Measurements from ENCODE around the gene SMKR1. TPM values are rescaled to one million over a fixed set of nuclear protein-coding genes. Genes with fewer than 3 reads are reported as not detected.

Gene SMKR1
- polyA plus RNA-seq, 2 of the 4 experiments (the other 2 are of a cell fraction) = 12.2 to 13.6 TPM

GRCh38 chr7:129522088-129522970 is 20.0 kb downstream of the SMKR1 start:
- no peaks in the 10 kb centered on the region for H3K9me3 ChIP-seq
- H3K4me3 ChIP-seq = no peak overlapping the region
- TF ChIP-seq NR3C1 (IDR thresholded peaks at IDR 0.05) = no peak
- TF ChIP-seq HOXB13 (CRISPR knock-in tag; IDR thresholded peaks at IDR 0.05; ENCODE audit: low read depth) = no peak
- no peak for TF ChIP-seq JUN (IDR thresholded peaks at IDR 0.05)
- TF ChIP-seq REST (IDR thresholded peaks at IDR 0.05) = peak; percentile 69; the same call in 1 of the 2 replicates
- TF ChIP-seq ESRRA (IDR thresholded peaks at IDR 0.05; ENCODE audit: borderline replicate concordance, low read length) = no peak
- TF ChIP-seq FOSB (CRISPR knock-in tag; IDR thresholded peaks at IDR 0.05) = no peak
- 63% methylated on average over 30 of the region's 30 CpGs for WGBS (ENCODE audit: missing lambda C conversion rate)
- no peak overlapping the region for H3K27ac ChIP-seq
- ATAC-seq (peak; percentile 61 to 71; a peak in 5 of 6 replicates), FAIRE-seq (no peak), DNase-seq (ENCODE audit: low read depth in 1 of 2, low spot score in 1 of 2) (no peak)
- no peak overlapping the region for H3K4me2 ChIP-seq
- peaks cover 4% of the 10 kb centered on the region; the same call in 1 of the 3 replicates for H3K4me1 ChIP-seq
- POLR2A ChIA-PET = no interaction called here
- CTCF ChIA-PET = interaction anchor here (1.1 to 2.1 kb wide), 6 partner anchors 13 to 312 kb away, joined by 3 to 6 read pairs (median 3); partner anchors contain the start of genes NRF1 and SMKR1

GRCh38 chr7:129522971-129523340 is 20.6 kb downstream of the SMKR1 start:
- TF ChIP-seq HOXB13 (CRISPR knock-in tag; IDR thresholded peaks at IDR 0.05; ENCODE audit: low read depth) = no peak
- no peak for TF ChIP-seq MAFK (IDR thresholded peaks at IDR 0.05; ENCODE audit: partially characterized antibody)
- TF ChIP-seq SREBF2 (IDR thresholded peaks at IDR 0.05) = no peak
- TF ChIP-seq ZNF302 (CRISPR knock-in tag; IDR thresholded peaks at IDR 0.05) = no peak
- TF ChIP-seq CBX8 (IDR thresholded peaks at IDR 0.05) = no peak
- TF ChIP-seq KDM5A (IDR thresholded peaks at IDR 0.05) = no peak
- no peak for TF ChIP-seq TFCP2L1 (CRISPR knock-in tag; IDR thresholded peaks at IDR 0.05)
- no peak for TF ChIP-seq BCL3 (IDR thresholded peaks at IDR 0.05)
- TF ChIP-seq FOSB (CRISPR knock-in tag; IDR thresholded peaks at IDR 0.05) = no peak
- no peak for TF ChIP-seq ZSCAN20 (CRISPR knock-in tag; IDR thresholded peaks at IDR 0.05)
- no peak for TF ChIP-seq POLR2A (IDR thresholded peaks at IDR 0.05; ENCODE audit: low read length)
- no peak for TF ChIP-seq GATA3 (IDR thresholded peaks at IDR 0.05; ENCODE audit: borderline replicate concordance)
- TF ChIP-seq RAD21 (conservative IDR thresholded peaks at IDR 0.05 in 1 of 2, IDR thresholded peaks at IDR 0.05 in 1 of 2) = no peak
- TF ChIP-seq MAZ (IDR thresholded peaks at IDR 0.05; ENCODE audit: borderline replicate concordance, low read depth, low read length) = no peak
- TF ChIP-seq FOSL2 (IDR thresholded peaks at IDR 0.05) = no peak
- TF ChIP-seq FOSL2 (CRISPR knock-in tag; IDR thresholded peaks at IDR 0.05) = no peak
- ATAC-seq (no peak; a peak in 1 of 6 replicates), DNase-seq (ENCODE audit: low read depth in 1 of 2, low spot score in 1 of 2) (no peak), FAIRE-seq (no peak)
- ChIA-PET POLR2A (no interaction called here), CTCF (interaction anchor here (1.1 to 2.1 kb wide), 4 partner anchors 21 to 313 kb away, joined by 3 to 6 read pairs (median 3); partner anchors contain the start of genes NRF1 and SMKR1)
- no peak overlapping the region for H3K27ac ChIP-seq
- H3K4me3 ChIP-seq = no peak overlapping the region
- H3K9me3 ChIP-seq = no peaks in the 10 kb centered on the region
- 36% methylated on average over 5 of the region's 5 CpGs for WGBS (ENCODE audit: missing lambda C conversion rate)
- no peak overlapping the region for H3K4me2 ChIP-seq
- H3K4me1 ChIP-seq = peaks cover 4% of the 10 kb centered on the region; the same call in 1 of the 3 replicates
